ENCODE measurements around the gene S100B. TPM values are rescaled to one million over a fixed set of nuclear protein-coding genes. Genes with fewer than 3 reads are reported as not detected.

The S100B gene
- total RNA-seq, 3 donors from 2014 or later = 25.6 to 242 (median 61.3) TPM

DNA sequence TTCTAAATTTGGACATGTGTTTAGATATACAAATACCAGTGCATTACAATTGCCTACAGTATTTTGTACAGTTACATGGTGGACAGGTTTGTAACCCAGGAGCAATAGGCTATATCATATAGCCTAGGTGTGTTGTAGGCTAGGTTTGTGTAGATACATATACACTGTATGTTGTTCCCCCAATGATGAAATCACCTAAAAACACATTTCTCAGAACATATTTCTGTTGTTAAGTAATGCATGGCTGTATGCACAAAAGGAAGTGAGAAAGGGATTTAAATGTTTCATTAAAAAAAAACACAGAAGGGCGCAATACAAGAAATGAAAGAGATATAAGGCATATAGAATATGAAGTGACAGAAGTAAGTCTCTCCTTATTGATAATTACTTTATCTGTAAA, 32.0 kb downstream of the S100B start:
- Histone ChIP-seq H3K4me1 (no peaks in the 10 kb centered on the region), H3K27ac (no peak overlapping the region), H3K9me3 (peaks cover 6% of the 10 kb centered on the region in 2 donors), H3K27me3 (no peaks in the 10 kb centered on the region), H3K4me3 (no peak overlapping the region), H3K36me3 (no peaks in the 10 kb centered on the region)
- intact Hi-C loops (cut with DNase I; ENCODE audit: low total_unique reads) = no loop called here
- no peak for DNase-seq (ENCODE audit: low spot score in 2 of 2)
- TF ChIP-seq, protein P1, sequence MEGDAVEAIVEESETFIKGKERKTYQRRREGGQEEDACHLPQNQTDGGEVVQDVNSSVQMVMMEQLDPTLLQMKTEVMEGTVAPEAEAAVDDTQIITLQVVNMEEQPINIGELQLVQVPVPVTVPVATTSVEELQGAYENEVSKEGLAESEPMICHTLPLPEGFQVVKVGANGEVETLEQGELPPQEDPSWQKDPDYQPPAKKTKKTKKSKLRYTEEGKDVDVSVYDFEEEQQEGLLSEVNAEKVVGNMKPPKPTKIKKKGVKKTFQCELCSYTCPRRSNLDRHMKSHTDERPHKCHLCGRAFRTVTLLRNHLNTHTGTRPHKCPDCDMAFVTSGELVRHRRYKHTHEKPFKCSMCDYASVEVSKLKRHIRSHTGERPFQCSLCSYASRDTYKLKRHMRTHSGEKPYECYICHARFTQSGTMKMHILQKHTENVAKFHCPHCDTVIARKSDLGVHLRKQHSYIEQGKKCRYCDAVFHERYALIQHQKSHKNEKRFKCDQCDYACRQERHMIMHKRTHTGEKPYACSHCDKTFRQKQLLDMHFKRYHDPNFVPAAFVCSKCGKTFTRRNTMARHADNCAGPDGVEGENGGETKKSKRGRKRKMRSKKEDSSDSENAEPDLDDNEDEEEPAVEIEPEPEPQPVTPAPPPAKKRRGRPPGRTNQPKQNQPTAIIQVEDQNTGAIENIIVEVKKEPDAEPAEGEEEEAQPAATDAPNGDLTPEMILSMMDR (IDR thresholded peaks at IDR 0.05) = no peak
- TF ChIP-seq POLR2A (IDR thresholded peaks at IDR 0.05) (no peak), POLR2AphosphoS5 (IDR thresholded peaks at IDR 0.05) (no peak)

DNA sequence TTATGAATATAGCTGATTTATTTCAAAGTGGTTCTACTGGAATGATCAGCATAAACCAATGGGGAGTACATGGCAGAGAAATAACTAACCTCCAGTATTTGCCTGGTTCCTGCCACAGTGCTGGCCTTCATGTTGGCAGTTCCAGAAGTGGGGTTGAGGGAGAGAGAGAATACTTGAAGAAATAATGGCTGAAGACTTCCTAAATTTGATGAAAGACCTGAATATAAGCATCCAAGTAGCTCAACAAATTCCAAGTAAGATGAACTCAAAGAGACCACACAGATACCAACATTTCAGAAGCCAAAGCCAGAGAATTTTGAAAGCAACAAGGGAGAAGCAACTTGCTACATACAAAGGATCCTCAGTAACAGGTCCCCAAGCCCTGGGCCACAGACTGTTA, 34.3 kb downstream of the S100B start:
- intact Hi-C loops (cut with DNase I; ENCODE audit: low total_unique reads) = no loop called here
- TF ChIP-seq POLR2A (IDR thresholded peaks at IDR 0.05) (no peak), POLR2AphosphoS5 (IDR thresholded peaks at IDR 0.05) (no peak)
- TF ChIP-seq, protein P1 (IDR thresholded peaks at IDR 0.05) = no peak
- no peaks in the 10 kb centered on the region for H3K36me3 ChIP-seq

DNA sequence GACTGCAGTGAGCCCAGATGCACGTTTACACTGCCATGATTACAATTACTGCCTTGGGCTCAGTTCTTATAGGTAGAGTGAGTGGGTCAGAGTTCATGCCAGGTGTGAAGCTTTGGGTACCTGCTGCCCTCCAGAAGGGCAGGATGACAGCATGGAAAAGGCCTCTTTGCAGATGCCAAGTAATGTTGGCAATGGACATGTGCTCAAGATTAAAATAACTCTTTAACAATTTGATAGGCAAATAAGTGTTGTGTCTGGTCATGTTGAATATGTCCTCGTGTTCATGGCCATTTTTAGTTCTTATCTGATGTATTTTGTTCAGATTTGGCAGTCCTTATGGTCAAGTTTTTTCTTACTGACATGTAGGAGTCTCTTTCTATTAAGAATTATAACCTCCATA, 34.8 kb downstream of the S100B start:
- Histone ChIP-seq H3K36me3 (no peaks in the 10 kb centered on the region), H3K4me1 (no peaks in the 10 kb centered on the region), H3K27ac (no peak overlapping the region), H3K27me3 (no peaks in the 10 kb centered on the region), H3K4me3 (no peak overlapping the region), H3K9me3 (peaks cover 0 to 6% of the 10 kb centered on the region in 2 donors)
- no peak for DNase-seq (ENCODE audit: low spot score in 2 of 2)
- intact Hi-C loops (cut with DNase I; ENCODE audit: low total_unique reads) = no loop called here
- TF ChIP-seq POLR2AphosphoS5 (IDR thresholded peaks at IDR 0.05) (no peak), POLR2A (IDR thresholded peaks at IDR 0.05) (no peak)
- TF ChIP-seq, protein P1 (IDR thresholded peaks at IDR 0.05) = no peak

More for the DNA sequence above, 34.3 kb downstream of the S100B start:
- H3K4me1 ChIP-seq = no peaks in the 10 kb centered on the region
- no peak overlapping the region for H3K4me3 ChIP-seq
- no peak for DNase-seq (ENCODE audit: low spot score in 2 of 2)
- peaks cover 0 to 6% of the 10 kb centered on the region in 2 donors for H3K9me3 ChIP-seq
- no peak overlapping the region for H3K27ac ChIP-seq
- H3K27me3 ChIP-seq = no peaks in the 10 kb centered on the region

DNA sequence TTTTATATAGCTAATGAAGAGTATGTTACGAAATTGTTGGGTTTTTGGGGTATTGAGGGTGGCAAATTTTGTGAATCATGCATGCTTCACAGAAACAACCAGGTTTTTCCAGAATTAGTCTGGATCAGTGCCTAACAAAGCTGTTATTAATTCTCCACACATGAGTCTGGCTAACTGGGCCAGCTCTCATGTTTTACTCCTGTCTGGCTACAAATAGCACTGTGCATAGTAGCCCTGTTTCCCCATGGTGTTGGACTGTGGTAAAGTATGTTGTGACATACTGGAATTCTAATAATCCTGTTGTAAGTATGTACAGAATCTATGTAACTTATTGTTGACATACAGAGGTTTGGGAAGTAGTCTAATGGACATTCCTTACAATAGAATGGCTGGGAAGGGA, 35.8 kb downstream of the S100B start:
- intact Hi-C loops (cut with DNase I; ENCODE audit: low total_unique reads) = no loop called here
- no peaks in the 10 kb centered on the region for H3K36me3 ChIP-seq
- peaks cover 0 to 6% of the 10 kb centered on the region in 2 donors for H3K9me3 ChIP-seq
- no peaks in the 10 kb centered on the region for H3K27me3 ChIP-seq
- no peak for DNase-seq (ENCODE audit: low spot score in 2 of 2)
- no peak overlapping the region for H3K4me3 ChIP-seq
- TF ChIP-seq, protein P1 (IDR thresholded peaks at IDR 0.05) = no peak
- TF ChIP-seq POLR2A (IDR thresholded peaks at IDR 0.05) = no peak
- TF ChIP-seq POLR2AphosphoS5 (IDR thresholded peaks at IDR 0.05) = no peak
- no peak overlapping the region for H3K27ac ChIP-seq
- no peaks in the 10 kb centered on the region for H3K4me1 ChIP-seq

DNA sequence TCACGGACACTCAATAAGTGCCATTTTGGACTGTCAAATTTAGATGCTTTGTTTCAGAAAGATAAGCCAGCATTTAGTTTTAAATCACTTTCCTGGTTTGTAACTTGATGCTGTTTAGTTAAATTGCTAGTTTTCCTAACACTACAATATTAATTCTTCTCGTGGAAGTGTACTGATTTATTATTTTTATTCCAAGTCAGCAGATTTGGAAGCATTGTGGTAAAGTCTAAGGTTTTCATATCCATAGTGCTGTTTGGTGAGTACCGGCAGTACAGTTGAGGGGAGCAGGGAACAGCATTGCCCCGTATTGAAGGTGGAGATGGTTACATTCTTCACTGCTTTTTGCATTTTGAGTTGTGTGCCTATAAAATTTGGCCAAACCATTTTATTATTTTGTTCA, 36.3 kb downstream of the S100B start:
- intact Hi-C loops (cut with DNase I; ENCODE audit: low total_unique reads) = no loop called here

More for the DNA sequence above, 36.3 kb downstream of the S100B start:
- peaks cover 0 to 6% of the 10 kb centered on the region in 2 donors for H3K9me3 ChIP-seq
- H3K27me3 ChIP-seq = no peaks in the 10 kb centered on the region
- H3K4me1 ChIP-seq = no peaks in the 10 kb centered on the region
- H3K27ac ChIP-seq = no peak overlapping the region
- TF ChIP-seq, protein P1 (IDR thresholded peaks at IDR 0.05) = no peak
- TF ChIP-seq POLR2AphosphoS5 (IDR thresholded peaks at IDR 0.05) (no peak), POLR2A (IDR thresholded peaks at IDR 0.05) (no peak)
- DNase-seq (ENCODE audit: low spot score in 2 of 2) = no peak
- no peaks in the 10 kb centered on the region for H3K36me3 ChIP-seq
- H3K4me3 ChIP-seq = no peak overlapping the region

All from breast epithelium (tissue), 4 donors.